Ishikawa (cell line): Measurements from ENCODE around the gene THAP12.

Experiments
- CEBPB ChIP-seq: IDR thresholded peaks from 2 replicates; pipeline ENCODE4 v1.6.1; 2012
- CREB1 ChIP-seq: IDR thresholded peaks from 2 replicates; pipeline ENCODE4 v1.6.1; 2012; ENCODE audit warnings: low read depth
- EGR1 ChIP-seq: IDR thresholded peaks from 2 replicates; pipeline ENCODE4 v1.6.1; 2012
- EP300 ChIP-seq: IDR thresholded peaks from 2 replicates; pipeline ENCODE4 v1.6.1; 2012; ENCODE audit warnings: borderline replicate concordance
- FOXM1 ChIP-seq: IDR thresholded peaks from 2 replicates; pipeline ENCODE4 v1.6.1; 2012; ENCODE audit warnings: low read depth, borderline replicate concordance
- MAX ChIP-seq: IDR thresholded peaks from 2 replicates; pipeline ENCODE4 v1.6.1; 2012
- NFIC ChIP-seq: IDR thresholded peaks from 2 replicates; pipeline ENCODE4 v1.6.1; 2012
- RAD21 ChIP-seq: IDR thresholded peaks from 2 replicates; pipeline ENCODE4 v1.6.1; 2012; ENCODE audit warnings: low read depth
- REST ChIP-seq: IDR thresholded peaks from 2 replicates; pipeline ENCODE4 v1.6.1; 2012; ENCODE audit warnings: low read depth, mild to moderate bottlenecking
- TAF1 ChIP-seq: IDR thresholded peaks from 2 replicates; pipeline ENCODE4 v1.6.1; 2012; ENCODE audit warnings: low read depth, mild to moderate bottlenecking
- TCF12 ChIP-seq: IDR thresholded peaks from 2 replicates; pipeline ENCODE4 v1.6.1; 2012; ENCODE audit warnings: low read depth
- TEAD4 ChIP-seq: IDR thresholded peaks from 2 replicates; pipeline ENCODE4 v1.6.1; 2012
- USF1 ChIP-seq: IDR thresholded peaks from 2 replicates; pipeline ENCODE4 v1.6.1; 2012
- YY1 ChIP-seq: IDR thresholded peaks from 2 replicates; pipeline ENCODE4 v1.6.1; 2012; ENCODE audit warnings: low read depth
- ZBTB7A ChIP-seq: IDR thresholded peaks from 2 replicates; pipeline ENCODE4 v1.6.1; 2012; ENCODE audit warnings: low read depth

The THAP12 gene

GRCh38 chr11:76419896-76420295 is 39.0 kb upstream of the THAP12 start:
- TF ChIP-seq RAD21 (peak; percentile 20; the same call in 1 of the 2 replicates), ZBTB7A (no peak)

GRCh38 chr11:76415073-76415472 is 34.1 kb upstream of the THAP12 start:
- no peak for TF ChIP-seq REST
- no peak for TF ChIP-seq EP300
- TF ChIP-seq MAX, result no peak
- TF ChIP-seq FOXM1, result no peak
- no peak for TF ChIP-seq ZBTB7A
- no peak for TF ChIP-seq TAF1
- no peak for TF ChIP-seq YY1
- TF ChIP-seq EGR1, result no peak

- TF ChIP-seq YY1, result no peak
- TF ChIP-seq TCF12, result no peak
- no peak for TF ChIP-seq EGR1
- no peak for TF ChIP-seq MAX
- TF ChIP-seq RAD21, result no peak
- no peak for TF ChIP-seq TAF1
- TF ChIP-seq EP300, result no peak
- no peak for TF ChIP-seq ZBTB7A
- TF ChIP-seq USF1, result no peak
- TF ChIP-seq CEBPB, result no peak
- no peak for TF ChIP-seq REST
- TF ChIP-seq NFIC, result no peak
- no peak for TF ChIP-seq CREB1
- TF ChIP-seq FOXM1, result no peak
- no peak for TF ChIP-seq TEAD4
Measured at GRCh38 chr11:76410851-76411357, 30.0 kb upstream of the THAP12 start.

- TF ChIP-seq USF1, result no peak
Measured at GRCh38 chr11:76408171-76408965, 27.4 kb upstream of the THAP12 start.

- no peak for TF ChIP-seq MAX
- no peak for TF ChIP-seq TCF12
- TF ChIP-seq REST, result no peak
- TF ChIP-seq TAF1, result no peak
- TF ChIP-seq FOXM1, result no peak
- no peak for TF ChIP-seq EP300
- TF ChIP-seq ZBTB7A, result no peak
- TF ChIP-seq EGR1, result no peak
- no peak for TF ChIP-seq RAD21
- TF ChIP-seq CEBPB, result no peak
- TF ChIP-seq NFIC, result no peak
- no peak for TF ChIP-seq CREB1
- TF ChIP-seq TEAD4, result no peak
- TF ChIP-seq YY1, result no peak
- no peak for TF ChIP-seq USF1
Measured at GRCh38 chr11:76406359-76406758, 25.4 kb upstream of the THAP12 start.
